ENCODE results near the gene PDCD7. TPM values are rescaled to one million over a fixed set of nuclear protein-coding genes. Genes with fewer than 3 reads are reported as not detected.
"Not testable (repeated sequence)": the region's sequence is repeated elsewhere in the genome, so short reads cannot be mapped to it uniquely, and the experiment has no call there.

PDCD7 gene
- total RNA-seq, 1 experiment from 2014 or later, result 32.9 TPM

- no peak for DNase-seq (ENCODE audit: low spot score)
- in situ Hi-C loops (cut with HindIII; ENCODE audit: low sequenced_read_pairs), result no loop called here
These were observed 54.0 kb downstream of the PDCD7 start for GRCh38 chr15:65079580-65079979.

- DNase-seq (ENCODE audit: low spot score), result no peak
- in situ Hi-C loops (cut with HindIII; ENCODE audit: low sequenced_read_pairs), result no loop called here
These were observed 55.6 kb downstream of the PDCD7 start for GRCh38 chr15:65077981-65078352.

GRCh38 chr15:65077291-65077980 lies 56.2 kb downstream of the PDCD7 start:
- no peak for DNase-seq (ENCODE audit: low spot score)
- in situ Hi-C loops (cut with HindIII; ENCODE audit: low sequenced_read_pairs), result no loop called here

GRCh38 chr15:65076486-65077290 lies 56.9 kb downstream of the PDCD7 start, which contains the start of gene KBTBD13:
TSS of gene KBTBD13 (plus strand) at chr15:65076746. CDS start at chr15:65076816, 70 bp downstream.
- in situ Hi-C loops (cut with HindIII; ENCODE audit: low sequenced_read_pairs), result no loop called here
- DNase-seq (ENCODE audit: low spot score), result no peak

- in situ Hi-C loops (cut with HindIII; ENCODE audit: low sequenced_read_pairs); DNase-seq (ENCODE audit: low spot score): not testable (repeated sequence)
These were observed 57.8 kb downstream of the PDCD7 start for GRCh38 chr15:65075607-65076395.

- DNase-seq (ENCODE audit: low spot score); in situ Hi-C loops (cut with HindIII; ENCODE audit: low sequenced_read_pairs): not testable (repeated sequence)
These were observed 58.7 kb downstream of the PDCD7 start for GRCh38 chr15:65074946-65075345.

- no peak for DNase-seq (ENCODE audit: low spot score)
- in situ Hi-C loops (cut with HindIII; ENCODE audit: low sequenced_read_pairs), result no loop called here
These were observed 61.0 kb downstream of the PDCD7 start for GRCh38 chr15:65072617-65073016.

GRCh38 chr15:65072027-65072426 lies 61.6 kb downstream of the PDCD7 start:
- no peak for DNase-seq (ENCODE audit: low spot score)
- in situ Hi-C loops (cut with HindIII; ENCODE audit: low sequenced_read_pairs), result no loop called here

- no peak for DNase-seq (ENCODE audit: low spot score)
- in situ Hi-C loops (cut with HindIII; ENCODE audit: low sequenced_read_pairs), result no loop called here
These were observed 62.2 kb downstream of the PDCD7 start for GRCh38 chr15:65071381-65071811.

GRCh38 chr15:65069779-65070546 lies 63.6 kb downstream of the PDCD7 start:
- in situ Hi-C loops (cut with HindIII; ENCODE audit: low sequenced_read_pairs), result no loop called here

GRCh38 chr15:65069179-65069578 lies 64.4 kb downstream of the PDCD7 start:
- in situ Hi-C loops (cut with HindIII; ENCODE audit: low sequenced_read_pairs), result no loop called here
- DNase-seq (ENCODE audit: low spot score), result no peak

More at GRCh38 chr15:65069779-65070546, 63.6 kb downstream of the PDCD7 start:
- DNase-seq (ENCODE audit: low spot score), result no peak

- in situ Hi-C loops (cut with HindIII; ENCODE audit: low sequenced_read_pairs), result no loop called here
- DNase-seq (ENCODE audit: low spot score), result no peak
These were observed 65.2 kb downstream of the PDCD7 start for GRCh38 chr15:65068403-65068788.

GRCh38 chr15:65067645-65068402 lies 65.8 kb downstream of the PDCD7 start, which contains the start of gene RASL12:
TSS of gene RASL12 (minus strand) at chr15:65067991. CDS start at chr15:65067835, 156 bp downstream.
- in situ Hi-C loops (cut with HindIII; ENCODE audit: low sequenced_read_pairs), result no loop called here
- DNase-seq (ENCODE audit: low spot score), result no peak

Other genes starting within 250 kb of the PDCD7 start
- gene ANKDD1A, start 221.9 kb downstream of the PDCD7 start, total RNA-seq (2014; rRNA removed; shearing (Covaris generic)), result 0.92 and 0.95 TPM in 2 replicates
- gene SPG21, start 143.9 kb downstream of the PDCD7 start, total RNA-seq (2014; rRNA removed; shearing (Covaris generic)), result 111 and 115 TPM in 2 replicates
- gene MTFMT, start 104.2 kb downstream of the PDCD7 start, total RNA-seq (2014; rRNA removed; shearing (Covaris generic)), result 34.2 and 99.1 TPM in 2 replicates
- gene SLC51B, start 88.4 kb downstream of the PDCD7 start, total RNA-seq (2014; rRNA removed; shearing (Covaris generic)), result not detected in 2 replicates
- not detected in 2 replicates for gene RASL12, start 65.8 kb downstream of the PDCD7 start, total RNA-seq (2014; rRNA removed; shearing (Covaris generic))
- 0.37 TPM in 1 of 2 replicates, not detected in the other for gene KBTBD13, start 57.1 kb downstream of the PDCD7 start, total RNA-seq (2014; rRNA removed; shearing (Covaris generic))
- gene UBAP1L, start 18.6 kb downstream of the PDCD7 start, total RNA-seq (2014; rRNA removed; shearing (Covaris generic)), result 0.24 and 0.25 TPM in 2 replicates
- gene CLPX, start 51.5 kb upstream of the PDCD7 start, total RNA-seq (2014; rRNA removed; shearing (Covaris generic)), result 29.8 and 34.3 TPM in 2 replicates
- not detected in 2 replicates for gene CILP, start 77.7 kb upstream of the PDCD7 start, total RNA-seq (2014; rRNA removed; shearing (Covaris generic))
- 6.2 and 6.3 TPM in 2 replicates for gene PARP16, start 153.1 kb upstream of the PDCD7 start, total RNA-seq (2014; rRNA removed; shearing (Covaris generic))
- gene RNU5A-1, start 162.2 kb upstream of the PDCD7 start, total RNA-seq (2014; rRNA removed; shearing (Covaris generic)), result not detected in 2 replicates
- not detected in 2 replicates for gene RNU5B-1, start 170.9 kb upstream of the PDCD7 start, total RNA-seq (2014; rRNA removed; shearing (Covaris generic))
- gene IGDCC3, start 244.2 kb upstream of the PDCD7 start, total RNA-seq (2014; rRNA removed; shearing (Covaris generic)), result 7.9 and 20.1 TPM in 2 replicates

Data from G401 (cell line).